OCI-LY1 (cell line): ENCODE measurements around the gene SLC5A11.

ENCODE experiments used
- H2AFZ ChIP-seq: fragments of 200-600 bp; sonication (generic), shearing (Covaris generic); 2 replicates; pipeline ENCODE4 v1.6.0; 2014; ENCODE audit warnings: antibody characterized with exemption, mild to moderate bottlenecking, low read length
- H3F3A ChIP-seq: fragments of 200-600 bp; sonication (generic), shearing (Covaris generic); 2 replicates; pipeline ENCODE4 v1.6.0; 2014; ENCODE audit warnings: mild to moderate bottlenecking, antibody characterized with exemption, low read length, moderate library complexity; ENCODE audit not compliant: insufficient read depth
- H3K27ac ChIP-seq: fragments of 200-600 bp; sonication (generic); 2 replicates; pipeline ENCODE4 v1.5.1; 2014; ENCODE audit warnings: low read length, mixed run types, mild to moderate bottlenecking, low read depth; ENCODE audit not compliant: poor library complexity, severe bottlenecking
- H3K27me3 ChIP-seq: fragments of 200-600 bp; sonication (generic); 2 replicates; pipeline ENCODE4 v1.6.0; 2014; ENCODE audit warnings: antibody characterized with exemption, mild to moderate bottlenecking, low read length, moderate library complexity; ENCODE audit not compliant: insufficient read depth
- H3K36me3 ChIP-seq: fragments of 200-600 bp; sonication (generic); 2 replicates; pipeline ENCODE4 v1.6.1; 2014; ENCODE audit warnings: mild to moderate bottlenecking, antibody characterized with exemption, low read length, moderate library complexity, mixed read lengths; ENCODE audit not compliant: insufficient read depth
- H3K4me1 ChIP-seq: fragments of 200-600 bp; sonication (generic); 2 replicates; pipeline ENCODE4 v1.5.1; 2014; ENCODE audit warnings: mild to moderate bottlenecking, low read length, moderate library complexity; ENCODE audit not compliant: insufficient read depth, severe bottlenecking
- H3K4me2 ChIP-seq: fragments of 200-600 bp; sonication (generic), shearing (Covaris generic); 2 replicates; pipeline ENCODE4 v1.6.1; 2014; ENCODE audit warnings: low read length
- H3K4me3 ChIP-seq: fragments of 200-600 bp; sonication (generic); 2 replicates; pipeline ENCODE4 v1.5.1; 2014; ENCODE audit warnings: low read length, low read depth, mild to moderate bottlenecking, mixed read lengths; ENCODE audit not compliant: poor library complexity, severe bottlenecking
- H3K79me2 ChIP-seq: fragments of 200-600 bp; shearing (Covaris generic); 2 replicates; pipeline ENCODE4 v1.6.1; 2016; ENCODE audit warnings: mixed run types, low read length, mixed read lengths; ENCODE audit not compliant: insufficient read depth
- H3K9ac ChIP-seq: fragments of 200-600 bp; sonication (generic), shearing (Covaris generic); 2 replicates; pipeline ENCODE4 v1.6.1; 2014; ENCODE audit warnings: mild to moderate bottlenecking, low read length, mixed read lengths
- H3K9me2 ChIP-seq: fragments of 200-600 bp; sonication (generic), shearing (Covaris generic); 2 replicates; pipeline ENCODE4 v1.6.1; 2014; ENCODE audit warnings: low read depth, mild to moderate bottlenecking, low read length, mixed read lengths
- H3K9me3 ChIP-seq: fragments of 200-600 bp; shearing (Covaris generic); 2 replicates; pipeline ENCODE4 v1.6.1; 2014; ENCODE audit warnings: low read length, mixed read lengths
- H4K20me1 ChIP-seq: fragments of 200-600 bp; sonication (generic), shearing (Covaris generic); 2 replicates; pipeline ENCODE4 v1.6.0; 2016; ENCODE audit warnings: mild to moderate bottlenecking, low read length; ENCODE audit not compliant: insufficient read depth
- EZH2 ChIP-seq: fragments of 200-600 bp; sonication (generic), shearing (Covaris generic); IDR thresholded peaks from 2 replicates; pipeline ENCODE4 v1.8.0; 2017; ENCODE audit warnings: borderline replicate concordance, mixed run types, mild to moderate bottlenecking, antibody characterized with exemption, low read length, moderate library complexity, mixed read lengths
- TF ChIP-seq, protein P1 (sequence below): fragments of 200-600 bp; sonication (generic), shearing (Covaris generic); IDR thresholded peaks from 2 replicates; pipeline ENCODE4 v1.5.1; 2017; ENCODE audit warnings: mild to moderate bottlenecking, antibody characterized with exemption, low read length, moderate library complexity, mixed read lengths

The SLC5A11 gene

DNA sequence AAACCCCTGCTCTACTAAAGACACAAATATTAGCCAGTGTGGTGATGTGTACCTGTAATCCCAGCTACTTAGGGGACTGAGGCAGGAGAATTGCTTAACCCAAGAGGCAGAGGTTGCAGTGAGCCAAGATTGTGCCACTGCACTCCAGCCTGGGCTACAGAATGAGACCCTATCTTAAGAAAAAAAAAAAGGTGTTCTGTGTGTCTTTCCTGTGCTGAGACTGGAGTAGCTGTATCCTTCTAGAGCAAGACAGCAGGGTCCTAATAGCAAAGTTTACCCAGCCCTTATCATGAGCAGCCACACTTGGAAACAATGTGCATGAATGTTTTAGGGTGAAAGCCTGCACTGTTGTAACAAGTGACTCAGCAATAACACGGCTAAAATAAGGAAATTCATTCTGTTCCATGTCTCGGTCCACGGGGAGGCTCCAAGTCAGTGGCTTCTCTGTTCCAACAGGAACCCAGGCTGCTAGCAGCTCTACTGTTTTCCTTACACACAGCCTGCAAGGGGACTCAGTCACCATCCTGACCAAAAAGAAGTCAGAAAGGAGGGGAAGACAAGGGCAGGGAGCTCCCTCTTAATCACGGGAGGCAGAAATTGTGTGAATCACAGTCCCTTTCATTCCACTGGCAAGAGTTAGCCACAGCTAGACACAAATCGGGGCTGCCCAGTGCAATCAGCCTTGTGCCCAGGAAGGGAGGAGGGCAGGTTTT lies 7.1 kb upstream of the SLC5A11 start:
- TF ChIP-seq, protein P1, sequence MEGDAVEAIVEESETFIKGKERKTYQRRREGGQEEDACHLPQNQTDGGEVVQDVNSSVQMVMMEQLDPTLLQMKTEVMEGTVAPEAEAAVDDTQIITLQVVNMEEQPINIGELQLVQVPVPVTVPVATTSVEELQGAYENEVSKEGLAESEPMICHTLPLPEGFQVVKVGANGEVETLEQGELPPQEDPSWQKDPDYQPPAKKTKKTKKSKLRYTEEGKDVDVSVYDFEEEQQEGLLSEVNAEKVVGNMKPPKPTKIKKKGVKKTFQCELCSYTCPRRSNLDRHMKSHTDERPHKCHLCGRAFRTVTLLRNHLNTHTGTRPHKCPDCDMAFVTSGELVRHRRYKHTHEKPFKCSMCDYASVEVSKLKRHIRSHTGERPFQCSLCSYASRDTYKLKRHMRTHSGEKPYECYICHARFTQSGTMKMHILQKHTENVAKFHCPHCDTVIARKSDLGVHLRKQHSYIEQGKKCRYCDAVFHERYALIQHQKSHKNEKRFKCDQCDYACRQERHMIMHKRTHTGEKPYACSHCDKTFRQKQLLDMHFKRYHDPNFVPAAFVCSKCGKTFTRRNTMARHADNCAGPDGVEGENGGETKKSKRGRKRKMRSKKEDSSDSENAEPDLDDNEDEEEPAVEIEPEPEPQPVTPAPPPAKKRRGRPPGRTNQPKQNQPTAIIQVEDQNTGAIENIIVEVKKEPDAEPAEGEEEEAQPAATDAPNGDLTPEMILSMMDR = no peak
- no peak for TF ChIP-seq EZH2
- no peak overlapping the region for H3K27ac ChIP-seq
- no peak overlapping the region for H3K4me3 ChIP-seq
- H3K79me2 ChIP-seq = no peaks in the 10 kb centered on the region
- no peak overlapping the region for H3K9ac ChIP-seq
- H2AFZ ChIP-seq = no peak overlapping the region
- no peaks in the 10 kb centered on the region for H3K27me3 ChIP-seq
- H3K36me3 ChIP-seq = no peaks in the 10 kb centered on the region
- H3K4me1 ChIP-seq = no peaks in the 10 kb centered on the region
- H3K9me3 ChIP-seq = no peaks in the 10 kb centered on the region
- H3K4me2 ChIP-seq = no peak overlapping the region
- no peaks in the 10 kb centered on the region for H3F3A ChIP-seq
- H3K9me2 ChIP-seq = no peaks in the 10 kb centered on the region
- no peaks in the 10 kb centered on the region for H4K20me1 ChIP-seq

DNA sequence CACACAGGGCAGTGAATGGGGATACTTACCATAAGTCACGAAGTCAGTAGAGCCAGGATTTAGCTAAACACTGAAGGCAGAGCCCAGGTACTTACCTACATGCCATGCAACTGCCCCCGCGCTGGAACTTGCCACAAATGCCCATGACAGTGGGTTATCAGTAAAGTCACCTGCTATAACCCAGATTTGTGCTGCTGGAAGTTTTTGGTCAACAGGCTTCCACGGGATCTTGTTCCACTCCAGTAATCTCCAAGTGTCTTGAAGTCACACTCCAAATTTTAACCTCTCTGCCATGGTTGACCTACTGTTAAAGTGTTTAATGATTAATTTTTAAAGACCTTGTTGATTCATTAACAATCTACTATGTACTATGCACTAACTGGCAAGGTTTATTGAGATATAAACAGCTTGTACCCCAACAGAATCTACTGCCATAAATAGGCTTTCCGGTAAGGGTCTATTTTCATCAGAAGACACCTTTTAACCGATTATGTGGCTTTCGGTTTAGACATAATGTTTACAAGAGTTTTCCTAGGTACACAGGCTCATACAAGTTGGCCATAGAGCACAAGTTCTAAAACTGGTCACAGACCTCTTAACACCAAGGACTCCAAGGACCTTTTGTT lies 6.3 kb upstream of the SLC5A11 start:
- TF ChIP-seq, protein P1 = no peak
- no peak for TF ChIP-seq EZH2
- Histone ChIP-seq H3K79me2 (no peaks in the 10 kb centered on the region), H3K36me3 (no peaks in the 10 kb centered on the region), H3K9me3 (no peaks in the 10 kb centered on the region), H3K27ac (no peak overlapping the region), H2AFZ (no peak overlapping the region), H4K20me1 (no peaks in the 10 kb centered on the region), H3K9ac (no peak overlapping the region), H3K4me2 (no peak overlapping the region), H3K9me2 (no peaks in the 10 kb centered on the region), H3F3A (no peaks in the 10 kb centered on the region), H3K4me3 (no peak overlapping the region), H3K27me3 (no peaks in the 10 kb centered on the region), H3K4me1 (no peaks in the 10 kb centered on the region)

DNA sequence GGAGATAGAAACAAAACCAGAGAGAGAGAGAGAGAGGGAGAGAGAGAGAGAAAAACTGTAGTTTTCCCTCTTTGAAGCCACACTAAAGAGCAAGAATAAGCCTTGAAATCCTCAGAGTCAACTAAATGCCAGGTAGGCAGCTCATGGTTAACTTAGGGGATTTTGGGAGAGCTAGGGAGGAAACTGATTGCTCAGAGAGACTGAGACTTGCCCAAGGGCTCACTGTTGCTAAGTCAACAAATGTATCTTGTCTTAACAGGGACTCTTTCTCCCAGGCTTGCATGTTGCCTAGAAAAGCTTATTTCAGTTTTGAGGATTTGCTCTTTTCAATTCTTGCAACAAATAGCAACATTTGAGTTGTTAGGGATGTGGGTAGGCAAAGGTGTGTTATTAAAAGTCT lies 4.5 kb upstream of the SLC5A11 start:
- H3K4me2 ChIP-seq = no peak overlapping the region
- no peak overlapping the region for H3K4me3 ChIP-seq
- no peak overlapping the region for H3K27ac ChIP-seq
- H2AFZ ChIP-seq = no peak overlapping the region
- H3K9ac ChIP-seq = no peak overlapping the region
- H4K20me1 ChIP-seq = no peaks in the 10 kb centered on the region
- TF ChIP-seq EZH2 = no peak
- TF ChIP-seq, protein P1 = no peak
- H3K27me3 ChIP-seq = no peaks in the 10 kb centered on the region
- H3K79me2 ChIP-seq = no peaks in the 10 kb centered on the region
- H3K9me3 ChIP-seq = no peaks in the 10 kb centered on the region
- no peaks in the 10 kb centered on the region for H3K4me1 ChIP-seq
- H3K36me3 ChIP-seq = no peaks in the 10 kb centered on the region
- no peaks in the 10 kb centered on the region for H3K9me2 ChIP-seq
- H3F3A ChIP-seq = no peaks in the 10 kb centered on the region
